GM12878 (cell line): Measurements from ENCODE around the gene MOV10L1. TPM values are rescaled to one million over a fixed set of nuclear protein-coding genes. Genes with fewer than 3 reads are reported as not detected.

ENCODE experiments used
- ATAC-seq: fragments of 200-7000 bp; cut with Tn5 transposase; 3 replicates; pipeline ENCODE4 v1.9.1; 2020; ENCODE audit warnings: mild to moderate bottlenecking, moderate library complexity
- Bru-seq: library from RNA; stranded (reverse); fragments of 400-500 nt; gene quantifications from one replicate; lab custom pipeline; 2021; lab: Mats Ljungman, UMichigan
- BruChase-seq, 2 experiments: library from RNA; stranded (reverse); fragments of 400-500 nt; gene quantifications; one replicate each; lab custom pipeline; 2021; lab: Mats Ljungman, UMichigan
- BruUV-seq: library from RNA; stranded (reverse); fragments of 400-500 nt; replicated peaks from 2 replicates; lab custom pipeline; 2021; lab: Mats Ljungman, UMichigan
- CTCF ChIA-PET: fragments of 300-600 bp; sonication (Branson Sonifier 250); formaldehyde crosslinking; extraction: SDS; loops from one replicate; lab custom pipeline; 2021; ENCODE audit warnings: inconsistent platforms; lab: Yijun Ruan, JAX
- POLR2A ChIA-PET: fragments of 350-600 bp; formaldehyde crosslinking; extraction: SDS; loops from one replicate; lab custom pipeline; 2021; ENCODE audit warnings: inconsistent platforms; lab: Charles Lee
- RAD21 ChIA-PET: fragments of 300-600 bp; sonication (Branson Sonifier 250); formaldehyde crosslinking; loops from one replicate; lab custom pipeline; 2023; ENCODE audit warnings: antibody characterized with exemption; ENCODE audit not compliant: unreplicated experiment; lab: Charles Lee
- SMC1A ChIA-PET: fragments of 300-600 bp; sonication (Branson Sonifier 250); formaldehyde crosslinking; loops from one replicate; lab custom pipeline; 2023; ENCODE audit not compliant: unreplicated experiment, uncharacterized antibody; lab: Charles Lee
- DNase-seq: peaks from one replicate; pipeline ENCODE4 v3.0.0-alpha.2; 2011; ENCODE audit warnings: low read depth, low spot score
- FAIRE-seq: peaks from 3 replicates; lab custom pipeline; 2011; peaks lifted over from hg19 to GRCh38; lab: Jason Lieb, UNC
- H2AFZ ChIP-seq: 2 replicates; pipeline ENCODE4 v1.6.0; 2011; ENCODE audit warnings: low read depth, low read length, control low read depth; ENCODE audit not compliant: control insufficient read depth
- H3K27ac ChIP-seq: 2 replicates; pipeline ENCODE4 v1.5.1; 2011; ENCODE audit warnings: control low read depth; ENCODE audit not compliant: control insufficient read depth, insufficient read depth
- H3K27me3 ChIP-seq, 2 experiments: replicated peaks in 1 of 2; 2 replicates each; pipeline versions ENCODE4 v1.6.0 to v1.6.1; 2011; ENCODE audit warnings: low read length in 1 of 2; ENCODE audit not compliant: control insufficient read depth in 2 of 2, insufficient read depth in 2 of 2
- H3K36me3 ChIP-seq, 2 experiments: 2 replicates each; pipeline ENCODE4 v1.5.1; 2011; ENCODE audit warnings: low read length in 1 of 2; ENCODE audit not compliant: control insufficient read depth in 2 of 2, insufficient read depth in 2 of 2
- H3K4me1 ChIP-seq: 2 replicates; pipeline ENCODE4 v1.6.1; 2011; ENCODE audit warnings: mild to moderate bottlenecking, low read length, moderate library complexity, mixed read lengths; ENCODE audit not compliant: control insufficient read depth, insufficient read depth
- H3K4me2 ChIP-seq: 2 replicates; pipeline ENCODE4 v1.6.0; 2011; ENCODE audit warnings: control low read depth; ENCODE audit not compliant: control insufficient read depth, insufficient read depth
- H3K4me3 ChIP-seq: fragments of 200-600 bp; sonication (generic); 2 replicates; pipeline ENCODE4 v1.5.1; 2016
- H3K79me2 ChIP-seq: 2 replicates; pipeline ENCODE4 v1.6.0; 2011; ENCODE audit warnings: low read length; ENCODE audit not compliant: control insufficient read depth, insufficient read depth
- H3K9ac ChIP-seq: 2 replicates; pipeline ENCODE4 v1.8.0; 2011; ENCODE audit warnings: low read length, control low read depth, mixed read lengths; ENCODE audit not compliant: control insufficient read depth, insufficient read depth
- H3K9me3 ChIP-seq: replicated peaks from 3 replicates; pipeline ENCODE4 v1.5.1; 2011; ENCODE audit warnings: mild to moderate bottlenecking, low read length; ENCODE audit not compliant: control insufficient read depth, insufficient read depth
- H4K20me1 ChIP-seq: 2 replicates; pipeline ENCODE4 v1.6.0; 2011; ENCODE audit not compliant: control insufficient read depth, insufficient read depth
- CEBPB ChIP-seq, 2 experiments: fragments of 150-350 bp in 1 of 2; IDR thresholded peaks; 2 replicates each; pipeline ENCODE4 v1.6.1; 2012 to 2014; ENCODE audit warnings: low read depth in 2 of 2, low read length in 2 of 2, borderline replicate concordance in 1 of 2, inconsistent platforms in 1 of 2
- IRF5 ChIP-seq: fragments of 450-650 bp; IDR thresholded peaks from 2 replicates; pipeline ENCODE4 v1.6.1; 2017; ENCODE audit warnings: borderline replicate concordance
- SUPT20H ChIP-seq: IDR thresholded peaks from 2 replicates; pipeline ENCODE4 v1.6.1; 2011; ENCODE audit warnings: low read depth, mild to moderate bottlenecking, low read length, moderate library complexity, borderline replicate concordance; ENCODE audit not compliant: control insufficient read depth
- WGBS: methylation state at CpG from one replicate; pipeline ENCODE4 v1.1.6; 2016; ENCODE audit warnings: low lambda C conversion rate; ENCODE audit not compliant: insufficient replicate concordance, insufficient coverage; ENCODE audit errors: missing lambda C conversion rate; 5-methylcytosine and 5-hydroxymethylcytosine counted together
- in situ Hi-C: fragments of 300-500 bp; cut with MboI; formaldehyde crosslinking; loops from 9 replicates; pipeline ENCODE4 v1.14.3; 2018; ENCODE audit warnings: mixed read lengths
- intact Hi-C: fragments of 100-400 bp; cut with micrococcal nuclease; formaldehyde crosslinking; loops from one replicate; pipeline ENCODE4 v1.14.2; 2022; ENCODE audit not compliant: unreplicated experiment
- long read RNA-seq, 2 experiments: library from polyadenylated mRNA; unstranded; transcript quantifications; one replicate each; pipeline ENCODE4 v2.0.0, GENCODE V29; 2019 to 2020
- polyA minus RNA-seq, 3 experiments: library from RNA; depleted of rRNA, polyadenylated mRNA; stranded (reverse); fragments of >200 nt; gene quantifications; 2 replicates each; pipeline ENCODE4 v1.2.3, GENCODE V29; 2011
- polyA plus RNA-seq, 11 experiments: library from polyadenylated mRNA; depleted of rRNA in 4 of 11; unstranded in 6 of 11; stranded (reverse) in 5 of 11; fragments of >200 nt; fragmentation: Nextera tagmentation in 4 of 11; fragmentation: Illumina TruSeq in 1 of 11; extraction: Ambion mirVana in 4 of 11; extraction: Trizol in 1 of 11; gene quantifications; 1 replicate in 1 of 11; 2 replicates in 10 of 11; pipeline versions ENCODE4 v1.2.1 to v1.2.3, GENCODE V29; 2011 to 2016; ENCODE audit warnings: inconsistent platforms in 2 of 11, missing spikeins in 2 of 11, low read depth in 1 of 11
- total RNA-seq, 4 experiments: library from RNA; depleted of rRNA in 3 of 4; stranded (reverse); fragments of >200 nt in 3 of 4; fragmentation: Illumina TruSeq in 1 of 4; extraction: Trizol in 1 of 4; gene quantifications; 2 replicates each; pipeline versions ENCODE4 v1.2.1 to v1.2.3, GENCODE V29; 2013 to 2021

The MOV10L1 gene
- not detected in 2 replicates for total RNA-seq (2013; cell fraction: nucleolus; rRNA removed)
- total RNA-seq (2014; rRNA removed) (not detected in 2 replicates), total RNA-seq (2014; rRNA removed; fragmentation: Illumina TruSeq; extraction: Trizol) (not detected in 2 replicates), total RNA-seq (2021) (not detected in 2 replicates), polyA plus RNA-seq (2011; rRNA removed) (not detected in 2 replicates), polyA plus RNA-seq (2014; fragmentation: Illumina TruSeq; extraction: Trizol) (not detected in 2 replicates), polyA plus RNA-seq (2014; fragmentation: Nextera tagmentation; extraction: Ambion mirVana) (not detected), polyA plus RNA-seq (2014; rRNA removed) (0.22 TPM in 1 of 2 replicates, not detected in the other), polyA plus RNA-seq (2016; fragmentation: Nextera tagmentation; extraction: Ambion mirVana) (not detected), polyA minus RNA-seq (2011; rRNA and poly(A)+ RNA removed) (not detected in 2 replicates), Bru-seq, nascent RNA (percentile 3 among the genes with signal in this experiment), BruChase-seq, experiment 1, labeled RNA remaining after a 6-hour chase (percentile 4 among the genes with signal in this experiment), BruChase-seq, experiment 2, labeled RNA remaining after a 2-hour chase (percentile 4 among the genes with signal in this experiment)
- polyA plus RNA-seq (2011; ENCODE audit: low read depth), result not detected
- not detected in 2 replicates for polyA plus RNA-seq (2011; cell fraction: cytosol; rRNA removed)
- polyA plus RNA-seq (2011; cell fraction: nucleus; rRNA removed), result not detected in 2 replicates
- polyA plus RNA-seq (2012), result 0.10 and 0.18 TPM in 2 replicates
- polyA minus RNA-seq (2011; cell fraction: cytosol; rRNA and poly(A)+ RNA removed), result not detected in 2 replicates
- polyA minus RNA-seq (2011; cell fraction: nucleus; rRNA and poly(A)+ RNA removed), result not detected in 2 replicates
- long read RNA-seq, experiment 1, result 0 reads
- long read RNA-seq, experiment 2, result 0 reads

GRCh38 chr22:50089682-50090411 lies at the start of gene MOV10L1:
MOV10L1 (plus strand) TSS chr22:50090006; CDS start chr22:50090089, 83 bp downstream.
- ATAC-seq (no peak), DNase-seq (no peak), FAIRE-seq (no peak)
- TF ChIP-seq SUPT20H (no peak), IRF5 (no peak), CEBPB (IDR thresholded peaks at IDR 0.05; ENCODE audit: borderline replicate concordance in 1 of 2, low read depth in 2 of 2, low read length in 2 of 2) (no peak)
- no peak within 1 kb of the TSS for H3K27ac ChIP-seq
- SMC1A ChIA-PET, result no interaction called here
- H3K4me2 ChIP-seq, result no peak within 1 kb of the TSS
- H3K4me1 ChIP-seq, result no peaks in the 10 kb centered on the region
- no peak within 1 kb of the TSS for H3K4me3 ChIP-seq
- RAD21 ChIA-PET, result no interaction called here
- intact Hi-C loops, result no loop called here
- H4K20me1 ChIP-seq, result no peaks in the 10 kb centered on the region
- in situ Hi-C loops, result no loop called here
- H3K9ac ChIP-seq, result no peak within 1 kb of the TSS
- no peaks in the 10 kb centered on the region for H3K79me2 ChIP-seq
- H3K9me3 ChIP-seq, result peaks cover 9% of the 10 kb centered on the region; the same call in 1 of the 3 replicates
- WGBS, result 79% methylated on average over 68 of the region's 83 CpGs
- peaks cover 1 to 2% of the 10 kb centered on the region in 2 experiments; a peak in 1 of 4 replicates for H3K27me3 ChIP-seq
- POLR2A ChIA-PET, result no interaction called here
- CTCF ChIA-PET, result no interaction called here
- no peak within 1 kb of the TSS for H2AFZ ChIP-seq
- no peaks in the 10 kb centered on the region for H3K36me3 ChIP-seq
- no TSS peak for BruUV-seq
